CD8-positive, alpha-beta memory T cell (primary cell): Measurements from ENCODE around the gene ATP6V0E2. TPM values are rescaled to one million over a fixed set of nuclear protein-coding genes. Genes with fewer than 3 reads are reported as not detected.

ENCODE experiments used
- CTCF ChIA-PET: fragments of 350-600 bp; sonication (Branson Sonifier 250); formaldehyde crosslinking; loops from one replicate; lab custom pipeline; 2021; ENCODE audit warnings: antibody characterized with exemption; lab: Charles Lee
- POLR2A ChIA-PET: fragments of 350-600 bp; sonication (Branson Sonifier 250); formaldehyde crosslinking; loops from one replicate; lab custom pipeline; 2021; ENCODE audit warnings: antibody characterized with exemption; lab: Charles Lee
- DNase-seq, 5 donors: peaks; one replicate each; pipeline versions ENCODE4 v3.0.0 to v3.0.0-alpha.2; 2020 to 2022; ENCODE audit warnings: mixed read lengths in 1 of 5
- H3K27ac ChIP-seq: one replicate; pipeline ENCODE4 v1.7.0; 2013; ENCODE audit warnings: low read depth, mild to moderate bottlenecking, low read length, moderate library complexity
- H3K27me3 ChIP-seq: 2 replicates; pipeline ENCODE4 v1.7.0; 2013; ENCODE audit warnings: low read length, mild to moderate bottlenecking; ENCODE audit not compliant: insufficient read depth, poor library complexity, severe bottlenecking
- H3K36me3 ChIP-seq: 2 replicates; pipeline ENCODE4 v1.7.0; 2013; ENCODE audit warnings: mild to moderate bottlenecking, low read length, moderate library complexity; ENCODE audit not compliant: insufficient read depth
- H3K4me1 ChIP-seq: 2 replicates; pipeline ENCODE4 v1.7.0; 2013; ENCODE audit warnings: mild to moderate bottlenecking, low read length, moderate library complexity; ENCODE audit not compliant: insufficient read depth
- H3K4me3 ChIP-seq: 2 replicates; pipeline ENCODE4 v1.7.0; 2013; ENCODE audit warnings: mild to moderate bottlenecking, low read length
- H3K9me3 ChIP-seq: 2 replicates; pipeline ENCODE4 v1.7.0; 2013; ENCODE audit warnings: mild to moderate bottlenecking, low read length
- H3K27ac Mint-ChIP-seq, 8 donors: one replicate each; pipeline ENCODE4 v1.8.0; 2020 to 2021; ENCODE audit warnings: mixed read lengths in 8 of 8, mild to moderate bottlenecking in 6 of 8, inconsistent platforms in 3 of 8, moderate library complexity in 3 of 8
- H3K27me3 Mint-ChIP-seq, 2 donors: one replicate each; pipeline ENCODE4 v1.8.0; 2020 to 2021; ENCODE audit warnings: mixed read lengths in 2 of 2, mild to moderate bottlenecking in 1 of 2, moderate library complexity in 1 of 2
- H3K36me3 Mint-ChIP-seq, 3 donors: one replicate each; pipeline ENCODE4 v1.8.0; 2020 to 2021; ENCODE audit warnings: mixed read lengths in 3 of 3, inconsistent platforms in 1 of 3, mild to moderate bottlenecking in 1 of 3
- H3K4me1 Mint-ChIP-seq, 3 donors: one replicate each; pipeline ENCODE4 v1.8.0; 2020 to 2021; ENCODE audit warnings: mixed read lengths in 3 of 3, inconsistent platforms in 1 of 3, mild to moderate bottlenecking in 1 of 3
- H3K4me3 Mint-ChIP-seq, 7 donors: one replicate each; pipeline ENCODE4 v1.8.0; 2020 to 2021; ENCODE audit warnings: mixed read lengths in 7 of 7, mild to moderate bottlenecking in 6 of 7, moderate library complexity in 4 of 7, inconsistent platforms in 2 of 7
- H3K9me3 Mint-ChIP-seq, 5 donors: one replicate each; pipeline ENCODE4 v1.8.0; 2020 to 2022; ENCODE audit warnings: mixed read lengths in 5 of 5, mild to moderate bottlenecking in 3 of 5, moderate library complexity in 2 of 5, inconsistent platforms in 1 of 5
- polyA plus RNA-seq: library from polyadenylated mRNA; unstranded; fragments of 300-500 nt; fragmentation: Illumina TruSeq; gene quantifications from one replicate; pipeline ENCODE4 v1.2.3, GENCODE V29; 2021
- total RNA-seq, 2 experiments: library from RNA; stranded (reverse); gene quantifications; one replicate each; pipeline ENCODE4 v1.2.3, GENCODE V29; 2021

ATP6V0E2 gene
- total and polyA plus RNA-seq, 3 experiments from 2014 or later = 68.3 to 144 (median 76.2) TPM

- no peaks in the 10 kb centered on the region for H3K36me3 ChIP-seq
- Mint-ChIP-seq H3K27ac (no peak overlapping the region), H3K4me1 (peaks cover 29 to 40% (median 32%) of the 10 kb centered on the region in 3 donors), H3K4me3 (no peak overlapping the region), H3K27me3 (peaks cover 0 to 1% of the 10 kb centered on the region in 2 donors), H3K36me3 (peaks cover 3 to 53% (median 7%) of the 10 kb centered on the region in 3 donors), H3K9me3 (no peaks in the 10 kb centered on the region)
- H3K27me3 ChIP-seq = no peaks in the 10 kb centered on the region
- ChIA-PET POLR2A (no interaction called here), CTCF (no interaction called here)
- no peaks in the 10 kb centered on the region for H3K9me3 ChIP-seq
- peaks cover 42% of the 10 kb centered on the region for H3K4me1 ChIP-seq
- no peak overlapping the region for H3K4me3 ChIP-seq
- H3K27ac ChIP-seq = no peak overlapping the region
- no peak for DNase-seq
These were observed 20.6 kb upstream of the ATP6V0E2 start for GRCh38 chr7:149853157-149853556.

- H3K27ac Mint-ChIP-seq = peak overlapping the region in 4 of 8 donors; percentile 51 to 77 (median 62)
- Histone ChIP-seq H3K4me1 (peaks cover 42% of the 10 kb centered on the region), H3K27me3 (no peaks in the 10 kb centered on the region), H3K36me3 (no peaks in the 10 kb centered on the region), H3K27ac (no peak overlapping the region), H3K9me3 (no peaks in the 10 kb centered on the region), H3K4me3 (no peak overlapping the region)
- peaks cover 3 to 51% (median 5%) of the 10 kb centered on the region in 3 donors for H3K36me3 Mint-ChIP-seq
- POLR2A ChIA-PET = no interaction called here
- no peaks in the 10 kb centered on the region for H3K9me3 Mint-ChIP-seq
- peaks cover 29 to 43% (median 32%) of the 10 kb centered on the region in 3 donors for H3K4me1 Mint-ChIP-seq
- H3K27me3 Mint-ChIP-seq = peaks cover 0 to 1% of the 10 kb centered on the region in 2 donors
- H3K4me3 Mint-ChIP-seq = no peak overlapping the region
- CTCF ChIA-PET = interaction anchor here (1.3 kb wide), 1 partner anchor 22 kb away, joined by 3 read pairs; no protein-coding TSS in a partner anchor
- peak in 1 of 5 donors; percentile 47 for DNase-seq
These were observed 19.0 kb upstream of the ATP6V0E2 start for GRCh38 chr7:149854611-149855360.

- H3K36me3 Mint-ChIP-seq = peaks cover 11 to 52% (median 13%) of the 10 kb centered on the region in 3 donors
- H3K27me3 Mint-ChIP-seq = peaks cover 0 to 1% of the 10 kb centered on the region in 2 donors
- H3K27ac Mint-ChIP-seq = peak overlapping the region in 4 of 8 donors; percentile 50 to 84 (median 66)
- H3K27ac ChIP-seq = no peak overlapping the region
- no peaks in the 10 kb centered on the region for H3K9me3 ChIP-seq
- peaks cover 42% of the 10 kb centered on the region for H3K4me1 ChIP-seq
- peaks cover 8% of the 10 kb centered on the region for H3K36me3 ChIP-seq
- ChIA-PET POLR2A (no interaction called here), CTCF (interaction anchor here (1.3 kb wide), 1 partner anchor 21 kb away, joined by 3 read pairs; no protein-coding TSS in a partner anchor)
- no peaks in the 10 kb centered on the region for H3K9me3 Mint-ChIP-seq
- peaks cover 32 to 43% (median 34%) of the 10 kb centered on the region in 3 donors for H3K4me1 Mint-ChIP-seq
- H3K27me3 ChIP-seq = no peaks in the 10 kb centered on the region
- no peak overlapping the region for H3K4me3 Mint-ChIP-seq
- H3K4me3 ChIP-seq = no peak overlapping the region
- DNase-seq = peak in 1 of 5 donors; percentile 18
These were observed 18.1 kb upstream of the ATP6V0E2 start for GRCh38 chr7:149855361-149856305.

GRCh38 chr7:149856583-149856982 is 17.2 kb upstream of the ATP6V0E2 start:
- peak overlapping the region; percentile 5 to 84 (median 43) for H3K27ac Mint-ChIP-seq
- Histone ChIP-seq H3K4me3 (no peak overlapping the region), H3K27ac (no peak overlapping the region), H3K36me3 (peaks cover 10% of the 10 kb centered on the region), H3K9me3 (no peaks in the 10 kb centered on the region), H3K27me3 (no peaks in the 10 kb centered on the region), H3K4me1 (peaks cover 42% of the 10 kb centered on the region)
- H3K27me3 Mint-ChIP-seq = peaks cover 0 to 1% of the 10 kb centered on the region in 2 donors
- ChIA-PET POLR2A (no interaction called here), CTCF (no interaction called here)
- peaks cover 32 to 43% (median 34%) of the 10 kb centered on the region in 3 donors for H3K4me1 Mint-ChIP-seq
- peak overlapping the region in 3 of 7 donors; percentile 17 to 74 (median 37) for H3K4me3 Mint-ChIP-seq
- H3K36me3 Mint-ChIP-seq = peaks cover 13 to 56% (median 14%) of the 10 kb centered on the region in 3 donors
- peak in 3 of 5 donors; percentile 14 to 61 (median 15) for DNase-seq
- H3K9me3 Mint-ChIP-seq = no peaks in the 10 kb centered on the region

GRCh38 chr7:149859369-149859768 is 14.4 kb upstream of the ATP6V0E2 start:
- Histone ChIP-seq H3K9me3 (no peaks in the 10 kb centered on the region), H3K27me3 (no peaks in the 10 kb centered on the region), H3K36me3 (peaks cover 10% of the 10 kb centered on the region), H3K27ac (no peak overlapping the region), H3K4me3 (no peak overlapping the region), H3K4me1 (peaks cover 58% of the 10 kb centered on the region)
- peaks cover 0 to 1% of the 10 kb centered on the region in 2 donors for H3K27me3 Mint-ChIP-seq
- CTCF ChIA-PET = no interaction called here
- no peaks in the 10 kb centered on the region for H3K9me3 Mint-ChIP-seq
- POLR2A ChIA-PET = no interaction called here
- H3K4me3 Mint-ChIP-seq = no peak overlapping the region
- peak overlapping the region in 1 of 8 donors; percentile 27 for H3K27ac Mint-ChIP-seq
- DNase-seq = peak in 1 of 5 donors; percentile 19
- peaks cover 36 to 53% (median 46%) of the 10 kb centered on the region in 3 donors for H3K4me1 Mint-ChIP-seq
- H3K36me3 Mint-ChIP-seq = peaks cover 10 to 61% (median 16%) of the 10 kb centered on the region in 3 donors

GRCh38 chr7:149859876-149860275 is 13.9 kb upstream of the ATP6V0E2 start:
- Mint-ChIP-seq H3K27ac (peak overlapping the region in 3 of 8 donors; percentile 17 to 41 (median 29)), H3K27me3 (peaks cover 0 to 1% of the 10 kb centered on the region in 2 donors), H3K9me3 (no peaks in the 10 kb centered on the region), H3K4me3 (no peak overlapping the region), H3K4me1 (peaks cover 31 to 52% (median 48%) of the 10 kb centered on the region in 3 donors), H3K36me3 (peaks cover 10 to 62% (median 16%) of the 10 kb centered on the region in 3 donors)
- ChIA-PET CTCF (no interaction called here), POLR2A (no interaction called here)
- H3K4me3 ChIP-seq = no peak overlapping the region
- H3K27me3 ChIP-seq = no peaks in the 10 kb centered on the region
- peaks cover 10% of the 10 kb centered on the region for H3K36me3 ChIP-seq
- no peaks in the 10 kb centered on the region for H3K9me3 ChIP-seq
- peaks cover 58% of the 10 kb centered on the region for H3K4me1 ChIP-seq
- H3K27ac ChIP-seq = no peak overlapping the region
- peak in 1 of 5 donors; percentile 8 for DNase-seq

- Histone ChIP-seq H3K36me3 (peaks cover 10% of the 10 kb centered on the region), H3K27me3 (no peaks in the 10 kb centered on the region), H3K4me3 (no peak overlapping the region), H3K27ac (no peak overlapping the region), H3K9me3 (no peaks in the 10 kb centered on the region), H3K4me1 (peaks cover 58% of the 10 kb centered on the region)
- peak in 1 of 5 donors; percentile 52 for DNase-seq
- ChIA-PET CTCF (interaction anchor here (0.6 to 2.2 kb wide), 6 partner anchors 10 to 40 kb away, joined by 3 to 14 read pairs (median 4); partner anchors contain the start of gene ZNF862), POLR2A (no interaction called here)
- H3K4me3 Mint-ChIP-seq = no peak overlapping the region
- H3K36me3 Mint-ChIP-seq = peaks cover 10 to 66% (median 16%) of the 10 kb centered on the region in 3 donors
- H3K9me3 Mint-ChIP-seq = no peaks in the 10 kb centered on the region
- no peak overlapping the region for H3K27ac Mint-ChIP-seq
- peaks cover 33 to 53% (median 49%) of the 10 kb centered on the region in 3 donors for H3K4me1 Mint-ChIP-seq
- peaks cover 0 to 1% of the 10 kb centered on the region in 2 donors for H3K27me3 Mint-ChIP-seq
These were observed 12.7 kb upstream of the ATP6V0E2 start for GRCh38 chr7:149860821-149861727.
